ENCODE measurements around the gene LHB. TPM values are rescaled to one million over a fixed set of nuclear protein-coding genes. Genes with fewer than 3 reads are reported as not detected.

LHB gene
- total and polyA plus RNA-seq, 2 donors (not counting 3 experiments of a cell fraction or from before 2014, with no cell fraction given): 1.3 TPM; not detected in 1

- Histone ChIP-seq H3K4me1 (ENCODE audit: control insufficient read depth, extremely low read depth, insufficient read depth, low read length) (no peaks in the 10 kb centered on the region), H3K27me3 (ENCODE audit: control insufficient read depth in 2 of 2, insufficient read depth in 2 of 2, low read length in 2 of 2) (no peaks in the 10 kb centered on the region), H3K79me2 (ENCODE audit: control insufficient read depth, insufficient read depth, low read length) (no peaks in the 10 kb centered on the region), H2AFZ (ENCODE audit: low read depth, low read length) (no peak overlapping the region), H3K4me3 (replicated peaks in 1 of 3; ENCODE audit: insufficient read depth in 1 of 3, low read depth in 1 of 3, low read length in 3 of 3) (no peak overlapping the region), H3K4me2 (ENCODE audit: insufficient read depth, low read length) (no peak overlapping the region), H4K20me1 (replicated peaks; ENCODE audit: control insufficient read depth, extremely low read depth, insufficient read depth, low read length) (no peaks in the 10 kb centered on the region), H3K36me3 (ENCODE audit: control insufficient read depth in 2 of 2, extremely low read depth in 1 of 2, insufficient read depth in 2 of 2, low read length in 2 of 2) (peaks cover 0 to 38% of the 10 kb centered on the region in 2 experiments), H3K9me1 (replicated peaks; ENCODE audit: control insufficient read depth, extremely low read depth, insufficient read depth, low read length) (no peaks in the 10 kb centered on the region), H3K9ac (replicated peaks; ENCODE audit: extremely low read depth, insufficient read depth, low read length) (no peak overlapping the region), H3K9me3 (replicated peaks; ENCODE audit: control insufficient read depth, insufficient read depth, low read length) (no peaks in the 10 kb centered on the region), H3K27ac (ENCODE audit: insufficient read depth, low read depth, low read length) (no peak overlapping the region)
- dilution Hi-C loops (cut with MboI; ENCODE audit: extremely low pct_ligation_motif_present, low sequenced_read_pairs) (no loop called here), intact Hi-C loops (cut with micrococcal nuclease) (no loop called here)
- ChIA-PET CTCF (interaction anchor here (1.6 to 7.2 kb wide), 2 partner anchors 10 to 188 kb away, joined by 7 to 59 read pairs; no protein-coding TSS in a partner anchor), POLR2A (no interaction called here)
- FAIRE-seq: no peak
- no peak for DNase-seq (ENCODE audit: low read depth, low spot score)
- no TSS peak for BruUV-seq (replicated peaks)
- TF ChIP-seq FOS (IDR thresholded peaks at IDR 0.05; ENCODE audit: borderline replicate concordance, insufficient read depth, low read length): no peak
- TF ChIP-seq EZH2 (IDR thresholded peaks at IDR 0.05; ENCODE audit: borderline replicate concordance, low read depth, low read length, severe bottlenecking): no peak
- TF ChIP-seq POLR2AphosphoS5 (IDR thresholded peaks at IDR 0.05; ENCODE audit: insufficient read depth, low read depth, low read length): no peak
- TF ChIP-seq POLR2A (IDR thresholded peaks at IDR 0.05; ENCODE audit: low read depth, low read length): no peak
- no peak for TF ChIP-seq CTCF (IDR thresholded peaks at IDR 0.05; ENCODE audit: extremely low read depth in 1 of 2, insufficient read depth in 1 of 2, low read depth in 1 of 2, low read length in 2 of 2)
- no peak for TF ChIP-seq MYC (IDR thresholded peaks at IDR 0.05; ENCODE audit: low read depth, low read length)
- TF ChIP-seq GATA2 (IDR thresholded peaks at IDR 0.05; ENCODE audit: insufficient read depth, insufficient read length, low read depth, low read length): no peak
- no peak for TF ChIP-seq MAX (IDR thresholded peaks at IDR 0.05; ENCODE audit: insufficient read depth, insufficient read length)
- no peak for TF ChIP-seq JUN (IDR thresholded peaks at IDR 0.05; ENCODE audit: borderline replicate concordance, insufficient read depth, insufficient read length, low read depth)
Observed at GRCh38 chr19:49010453-49010852, 6.4 kb downstream of the LHB start.
